H9 (cell line): ENCODE data around the gene RND1. TPM values are rescaled to one million over a fixed set of nuclear protein-coding genes. Genes with fewer than 3 reads are reported as not detected.

Source experiments
- DNase-seq: peaks from one replicate; pipeline ENCODE4 v3.0.0-alpha.2; 2017
- H2AFZ ChIP-seq: one replicate; pipeline ENCODE4 v1.6.1; 2013; ENCODE audit warnings: mild to moderate bottlenecking, low read length, control low read depth, moderate library complexity
- H2AK5ac ChIP-seq: 2 replicates; pipeline ENCODE4 v1.6.1; 2013; ENCODE audit warnings: low read length, control low read depth, mixed read lengths; ENCODE audit not compliant: insufficient read length
- H2BK120ac ChIP-seq: one replicate; pipeline ENCODE4 v1.6.1; 2013; ENCODE audit warnings: low read depth, mild to moderate bottlenecking, low read length, control low read depth, inconsistent platforms; ENCODE audit not compliant: poor library complexity, severe bottlenecking
- H2BK12ac ChIP-seq: 2 replicates; pipeline ENCODE4 v1.6.1; 2013; ENCODE audit warnings: low read length, control low read depth, mixed read lengths, low read depth; ENCODE audit not compliant: insufficient read length
- H2BK15ac ChIP-seq: 2 replicates; pipeline ENCODE4 v1.6.1; 2013; ENCODE audit warnings: low read depth, low read length, control low read depth
- H2BK20ac ChIP-seq: one replicate; pipeline ENCODE4 v1.6.1; 2013; ENCODE audit warnings: low read depth, mild to moderate bottlenecking, low read length, control low read depth, inconsistent platforms; ENCODE audit not compliant: poor library complexity, severe bottlenecking
- H2BK5ac ChIP-seq: 2 replicates; pipeline ENCODE4 v1.6.1; 2013; ENCODE audit warnings: low read length, control low read depth, mixed read lengths; ENCODE audit not compliant: insufficient read length
- H3K14ac ChIP-seq: 2 replicates; pipeline ENCODE4 v1.6.1; 2013; ENCODE audit warnings: low read length, control low read depth; ENCODE audit not compliant: insufficient read depth
- H3K18ac ChIP-seq: 2 replicates; pipeline ENCODE4 v1.6.1; 2013; ENCODE audit warnings: low read depth, mild to moderate bottlenecking, mixed read lengths, low read length, control low read depth; ENCODE audit not compliant: insufficient read length
- H3K23ac ChIP-seq: 2 replicates; pipeline ENCODE4 v1.6.1; 2013; ENCODE audit warnings: low read length, control low read depth, mixed read lengths, low read depth; ENCODE audit not compliant: insufficient read length
- H3K23me2 ChIP-seq: 2 replicates; pipeline ENCODE4 v1.6.1; 2013; ENCODE audit warnings: low read depth, mild to moderate bottlenecking, mixed read lengths, low read length, control low read depth; ENCODE audit not compliant: insufficient read length, poor library complexity, severe bottlenecking
- H3K27ac ChIP-seq: 2 replicates; pipeline ENCODE4 v1.5.1; 2013; ENCODE audit warnings: low read length, control low read depth, mixed read lengths, low read depth; ENCODE audit not compliant: insufficient read length
- H3K27me3 ChIP-seq: 2 replicates; pipeline ENCODE4 v1.6.1; 2013; ENCODE audit warnings: low read length, control low read depth, inconsistent platforms; ENCODE audit not compliant: insufficient read depth
- H3K4ac ChIP-seq: 2 replicates; pipeline ENCODE4 v1.6.1; 2013; ENCODE audit warnings: low read depth, mild to moderate bottlenecking, control low read depth, inconsistent platforms, low read length, moderate library complexity
- H3K4me1 ChIP-seq: 2 replicates; pipeline ENCODE4 v1.6.1; 2013; ENCODE audit warnings: low read length, control low read depth, inconsistent platforms; ENCODE audit not compliant: insufficient read depth
- H3K4me2 ChIP-seq: 2 replicates; pipeline ENCODE4 v1.6.1; 2013; ENCODE audit warnings: low read length, control low read depth, mixed read lengths; ENCODE audit not compliant: insufficient read length, insufficient read depth
- H3K56ac ChIP-seq: 2 replicates; pipeline ENCODE4 v1.6.1; 2013; ENCODE audit warnings: low read depth, mild to moderate bottlenecking, mixed read lengths, low read length, control low read depth; ENCODE audit not compliant: insufficient read length
- H3K79me1 ChIP-seq: 2 replicates; pipeline ENCODE4 v1.6.1; 2013; ENCODE audit warnings: low read depth, mild to moderate bottlenecking, moderate library complexity, low read length, control low read depth, inconsistent platforms; ENCODE audit not compliant: insufficient read depth, poor library complexity, severe bottlenecking
- H3K79me2 ChIP-seq: 2 replicates; pipeline ENCODE4 v1.6.1; 2013; ENCODE audit warnings: low read length, control low read depth, inconsistent platforms; ENCODE audit not compliant: insufficient read depth
- H3K9ac ChIP-seq: 2 replicates; pipeline ENCODE4 v1.6.1; 2013; ENCODE audit warnings: low read length, control low read depth, mixed read lengths; ENCODE audit not compliant: insufficient read length; ENCODE audit errors: extremely low read depth
- H3K9me3 ChIP-seq: one replicate; pipeline ENCODE4 v1.6.1; 2013; ENCODE audit warnings: low read depth, low read length, inconsistent platforms; ENCODE audit not compliant: control insufficient read depth
- H3T11ph ChIP-seq: one replicate; pipeline ENCODE4 v1.6.1; 2013; ENCODE audit warnings: mild to moderate bottlenecking, low read length, control low read depth, inconsistent platforms
- H4K20me1 ChIP-seq: one replicate; pipeline ENCODE4 v1.6.1; 2013; ENCODE audit not compliant: control insufficient read depth, insufficient read length, insufficient read depth
- H4K5ac ChIP-seq: 2 replicates; pipeline ENCODE4 v1.6.1; 2013; ENCODE audit warnings: low read depth, mild to moderate bottlenecking, mixed read lengths, low read length, control low read depth; ENCODE audit not compliant: insufficient read length
- H4K8ac ChIP-seq: replicated peaks from 2 replicates; pipeline ENCODE4 v1.6.1; 2013; ENCODE audit warnings: low read length, control low read depth, mixed read lengths, low read depth; ENCODE audit not compliant: insufficient read length
- H4K91ac ChIP-seq: 2 replicates; pipeline ENCODE4 v1.6.1; 2013; ENCODE audit warnings: low read depth, mild to moderate bottlenecking, moderate library complexity, mixed read lengths, low read length, control low read depth; ENCODE audit not compliant: insufficient read length
- H3K27ac Mint-ChIP-seq, 3 experiments: 2 replicates in 2 of 3; 3 replicates in 1 of 3; pipeline ENCODE4 v1.8.0; 2020 to 2021; ENCODE audit warnings: mixed read lengths in 3 of 3, mild to moderate bottlenecking in 1 of 3, moderate library complexity in 1 of 3
- H3K27me3 Mint-ChIP-seq: 2 replicates; pipeline ENCODE4 v1.8.0; 2021; ENCODE audit warnings: low read depth, mild to moderate bottlenecking, moderate library complexity, mixed read lengths
- H3K36me3 Mint-ChIP-seq, 3 experiments: 2 replicates in 2 of 3; 3 replicates in 1 of 3; pipeline ENCODE4 v1.8.0; 2020 to 2021; ENCODE audit warnings: low read depth in 3 of 3, mixed read lengths in 3 of 3; ENCODE audit not compliant: insufficient read depth in 1 of 3
- H3K4me1 Mint-ChIP-seq, 2 experiments: 2 replicates each; pipeline ENCODE4 v1.8.0; 2020; ENCODE audit warnings: mixed read lengths in 2 of 2
- H3K4me3 Mint-ChIP-seq, 2 experiments: 2 replicates in 1 of 2; 3 replicates in 1 of 2; pipeline ENCODE4 v1.8.0; 2020 to 2021; ENCODE audit warnings: mild to moderate bottlenecking in 2 of 2, mixed read lengths in 2 of 2, moderate library complexity in 1 of 2
- H3K9me3 Mint-ChIP-seq, 2 experiments: 2 replicates in 1 of 2; 3 replicates in 1 of 2; pipeline ENCODE4 v1.8.0; 2020; ENCODE audit warnings: mild to moderate bottlenecking in 2 of 2, mixed read lengths in 2 of 2, moderate library complexity in 1 of 2
- CTCF ChIP-seq: fragments of 200-600 bp; sonication (generic); conservative IDR thresholded peaks from 3 replicates; pipeline ENCODE4 v1.8.0; 2021; ENCODE audit warnings: antibody characterized with exemption, mild to moderate bottlenecking
- WGBS: extraction: QIAGEN DNeasy Blood & Tissue Kit; methylation state at CpG from one replicate; pipeline ENCODE4 v1.1.7; 2013; ENCODE audit warnings: missing lambda C conversion rate, low lambda C conversion rate, mixed read lengths; ENCODE audit not compliant: insufficient read length; ENCODE audit errors: extremely low coverage; 5-methylcytosine and 5-hydroxymethylcytosine counted together
- total RNA-seq: library from RNA; stranded (reverse); gene quantifications from 2 replicates; pipeline ENCODE4 v1.2.1, GENCODE V29; 2021

The RND1 gene
- total RNA-seq, 1 experiment from 2014 or later, result 9.7 TPM

GRCh38 chr12:48812389-48812788, 53.3 kb downstream of the RND1 start:
- Histone ChIP-seq H3K9me3 (no peaks in the 10 kb centered on the region), H3K14ac (no peak overlapping the region), H3K79me1 (no peaks in the 10 kb centered on the region), H4K91ac (no peak overlapping the region), H2AFZ (no peak overlapping the region), H3K23ac (no peak overlapping the region), H3K4me2 (no peak overlapping the region), H2BK12ac (no peak overlapping the region), H3K79me2 (no peaks in the 10 kb centered on the region), H3K27me3 (peaks cover 19% of the 10 kb centered on the region), H2AK5ac (no peak overlapping the region), H3K4me1 (0 out of 2 replicates have a peak, but pooled peaks cover 2% of the 10 kb centered on the region), H4K5ac (no peak overlapping the region), H2BK20ac (no peak overlapping the region), H3K27ac (no peak overlapping the region), H4K20me1 (no peaks in the 10 kb centered on the region), H2BK120ac (no peak overlapping the region), H4K8ac (no peak overlapping the region), H3K4ac (no peak overlapping the region), H2BK15ac (no peak overlapping the region), H3K56ac (no peak overlapping the region), H3K23me2 (peaks cover 18% of the 10 kb centered on the region), H3K18ac (no peak overlapping the region), H3T11ph (no peak overlapping the region), H3K9ac (no peak overlapping the region), H2BK5ac (no peak overlapping the region)
- H3K27me3 Mint-ChIP-seq, result peaks cover 35% of the 10 kb centered on the region
- no peaks in the 10 kb centered on the region for H3K9me3 Mint-ChIP-seq
- no peak for DNase-seq
- H3K36me3 Mint-ChIP-seq, result no peaks in the 10 kb centered on the region
- peak overlapping the region in 1 of 2 experiments; percentile 64; a peak in 4 of 5 replicates for H3K4me3 Mint-ChIP-seq
- no peak for TF ChIP-seq CTCF
- H3K4me1 Mint-ChIP-seq, result peaks cover 46 to 48% of the 10 kb centered on the region in 2 experiments
- no CpG with 5 or more reads among the region's 2 CpGs for WGBS
- H3K27ac Mint-ChIP-seq, result no peak overlapping the region; a peak in 1 of 7 replicates
